OCI-LY7 (cell line): ENCODE results near the gene BCL2L15. TPM values are rescaled to one million over a fixed set of nuclear protein-coding genes. Genes with fewer than 3 reads are reported as not detected.

ENCODE experiments used
- BruUV-seq: library from RNA; stranded (reverse); fragments of 400-500 nt; replicated peaks from 2 replicates; lab custom pipeline; 2021; lab: Mats Ljungman, UMichigan
- CTCF ChIA-PET: fragments of 300-600 bp; sonication (Branson Sonifier 250); formaldehyde crosslinking; loops from one replicate; lab custom pipeline; 2022; ENCODE audit warnings: antibody characterized with exemption; ENCODE audit not compliant: unreplicated experiment; lab: Charles Lee
- POLR2A ChIA-PET: fragments of 300-600 bp; sonication (Branson Sonifier 250); formaldehyde crosslinking; loops from one replicate; lab custom pipeline; 2022; ENCODE audit warnings: antibody characterized with exemption; lab: Charles Lee
- DNase-seq: peaks from one replicate; pipeline ENCODE4 v3.0.0-alpha.2; 2015; ENCODE audit warnings: low spot score
- H2AFZ ChIP-seq: fragments of 200-600 bp; sonication (generic), shearing (Covaris generic); 2 replicates; pipeline ENCODE4 v1.6.1; 2014; ENCODE audit warnings: mild to moderate bottlenecking, antibody characterized with exemption, low read length, moderate library complexity
- H3K27ac ChIP-seq: fragments of 200-600 bp; sonication (generic); 2 replicates; pipeline ENCODE4 v1.5.1; 2014; ENCODE audit warnings: mixed run types, low read depth, mild to moderate bottlenecking, moderate library complexity, low read length, inconsistent platforms; ENCODE audit not compliant: poor library complexity, severe bottlenecking
- H3K36me3 ChIP-seq: fragments of 200-600 bp; sonication (generic); 2 replicates; pipeline ENCODE4 v1.6.1; 2014; ENCODE audit warnings: mild to moderate bottlenecking, antibody characterized with exemption, low read length, moderate library complexity, mixed read lengths; ENCODE audit not compliant: insufficient read depth
- H3K4me1 ChIP-seq: fragments of 200-600 bp; sonication (generic); 2 replicates; pipeline ENCODE4 v1.5.1; 2014; ENCODE audit warnings: mild to moderate bottlenecking, low read length; ENCODE audit not compliant: insufficient read depth, poor library complexity, severe bottlenecking
- H3K4me2 ChIP-seq: fragments of 200-600 bp; sonication (generic); 2 replicates; pipeline ENCODE4 v1.6.1; 2014; ENCODE audit warnings: mild to moderate bottlenecking, low read length
- H3K4me3 ChIP-seq: fragments of 200-600 bp; sonication (generic); 2 replicates; pipeline ENCODE4 v1.5.1; 2014; ENCODE audit warnings: mild to moderate bottlenecking, low read depth, low read length; ENCODE audit not compliant: poor library complexity, severe bottlenecking
- H3K79me2 ChIP-seq: fragments of 200-600 bp; sonication (generic); 2 replicates; pipeline ENCODE4 v1.6.1; 2016; ENCODE audit warnings: low read depth, mild to moderate bottlenecking, low read length, moderate library complexity, mixed read lengths; ENCODE audit not compliant: insufficient read depth
- H3K9me2 ChIP-seq: fragments of 200-600 bp; sonication (generic); 2 replicates; pipeline ENCODE4 v1.6.1; 2016; ENCODE audit warnings: mild to moderate bottlenecking, low read length, mixed read lengths; ENCODE audit not compliant: insufficient read depth
- H3K9me3 ChIP-seq: fragments of 200-600 bp; sonication (generic); 2 replicates; pipeline ENCODE4 v1.6.1; 2014; ENCODE audit warnings: mild to moderate bottlenecking, mixed run types, low read length, mixed read lengths
- H4K20me1 ChIP-seq: fragments of 200-600 bp; sonication (generic); 2 replicates; pipeline ENCODE4 v1.6.1; 2014; ENCODE audit warnings: mild to moderate bottlenecking, antibody characterized with exemption, low read length, moderate library complexity, mixed read lengths; ENCODE audit not compliant: insufficient read depth
- CTCF ChIP-seq: fragments of 200-600 bp; sonication (generic); conservative IDR thresholded peaks from 2 replicates; pipeline ENCODE4 v1.5.1; 2014; ENCODE audit warnings: mild to moderate bottlenecking, antibody characterized with exemption, low read length, moderate library complexity, mixed read lengths
- EZH2phosphoT487 ChIP-seq: fragments of 200-600 bp; sonication (generic); IDR thresholded peaks from 2 replicates; pipeline ENCODE4 v1.6.1; 2018; ENCODE audit warnings: low read depth, borderline replicate concordance, mild to moderate bottlenecking, mixed run types, antibody characterized with exemption, low read length, moderate library complexity, mixed read lengths
- intact Hi-C: fragments of 100-400 bp; cut with micrococcal nuclease; formaldehyde crosslinking; loops from one replicate; pipeline ENCODE4 v1.10.0; 2022; ENCODE audit not compliant: unreplicated experiment
- total RNA-seq, 2 experiments: library from RNA; depleted of rRNA in 1 of 2; stranded (reverse); fragments of >200 nt in 1 of 2; shearing (Covaris generic) in 1 of 2; gene quantifications; 2 replicates each; pipeline ENCODE4 v1.2.3, GENCODE V29; 2014 to 2022

Gene BCL2L15
- total RNA-seq, 2 experiments from 2014 or later: 0.82 to 1.1 TPM

GRCh38 chr1:113895098-113895497, 7.7 kb upstream of the BCL2L15 start:
- H3K27ac ChIP-seq: no peak overlapping the region
- peaks cover 69% of the 10 kb centered on the region for H3K36me3 ChIP-seq
- H3K79me2 ChIP-seq: no peaks in the 10 kb centered on the region
- intact Hi-C loops: no loop called here
- BruUV-seq: TSS peak; percentile 29
- no peaks in the 10 kb centered on the region for H3K4me1 ChIP-seq
- H3K4me3 ChIP-seq: no peak overlapping the region
- H3K9me2 ChIP-seq: no peaks in the 10 kb centered on the region
- TF ChIP-seq CTCF (no peak), EZH2phosphoT487 (no peak)
- no peaks in the 10 kb centered on the region for H4K20me1 ChIP-seq
- POLR2A ChIA-PET: interaction anchor here (1.1 to 1.2 kb wide), 2 partner anchors 8 to 9 kb away, joined by 3 to 4 read pairs; no protein-coding TSS in a partner anchor
- DNase-seq: no peak
- no peaks in the 10 kb centered on the region for H3K9me3 ChIP-seq
- CTCF ChIA-PET: no interaction called here
- no peak overlapping the region for H2AFZ ChIP-seq
- H3K4me2 ChIP-seq: no peak overlapping the region

- H3K9me3 ChIP-seq: no peaks in the 10 kb centered on the region
- no peaks in the 10 kb centered on the region for H3K79me2 ChIP-seq
- H3K4me3 ChIP-seq: no peak overlapping the region
- intact Hi-C loops: no loop called here
- no peak overlapping the region for H2AFZ ChIP-seq
- ChIA-PET POLR2A (interaction anchor here (0.7 to 2.0 kb wide), 4 partner anchors 10 to 24 kb away, joined by 3 to 7 read pairs (median 5); no protein-coding TSS in a partner anchor), CTCF (no interaction called here)
- no peaks in the 10 kb centered on the region for H3K4me1 ChIP-seq
- no TSS peak for BruUV-seq
- no peaks in the 10 kb centered on the region for H3K9me2 ChIP-seq
- H3K27ac ChIP-seq: no peak overlapping the region
- peaks cover 51% of the 10 kb centered on the region for H3K36me3 ChIP-seq
- H4K20me1 ChIP-seq: no peaks in the 10 kb centered on the region
- no peak overlapping the region for H3K4me2 ChIP-seq
- TF ChIP-seq CTCF: no peak
- TF ChIP-seq EZH2phosphoT487: no peak
- DNase-seq: no peak
These were observed 5.9 kb upstream of the BCL2L15 start for GRCh38 chr1:113893267-113893666.

DNA sequence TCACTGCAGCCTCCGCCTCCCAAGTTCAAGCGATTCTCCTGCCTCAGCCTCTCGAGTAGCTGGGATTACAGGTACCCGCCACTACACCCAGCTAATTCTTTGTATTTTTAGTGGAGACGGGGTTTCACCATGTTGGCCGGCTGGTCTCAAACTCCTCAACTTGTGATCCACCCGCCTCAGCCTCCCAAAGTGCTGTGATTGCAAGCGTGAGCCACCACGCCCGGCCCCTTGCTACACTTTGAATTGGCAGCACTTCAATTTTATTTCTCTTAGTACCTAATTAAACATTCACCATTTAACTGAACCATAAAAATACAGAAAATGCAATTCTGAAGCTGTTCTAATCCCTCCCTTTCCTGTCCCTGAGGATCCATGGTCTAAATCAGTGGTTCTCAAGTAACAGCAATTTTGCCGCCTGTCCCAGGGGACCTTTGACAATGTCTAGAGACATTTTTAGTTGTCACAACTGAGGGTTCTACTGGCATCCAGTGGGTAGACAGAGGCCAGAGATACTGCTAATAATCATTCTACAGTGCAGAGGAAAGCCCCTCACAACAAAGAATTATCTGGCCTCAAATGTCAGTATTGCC, 4.3 kb upstream of the BCL2L15 start:
- H3K4me1 ChIP-seq: no peaks in the 10 kb centered on the region
- intact Hi-C loops: no loop called here
- H3K36me3 ChIP-seq: peaks cover 36% of the 10 kb centered on the region
- POLR2A ChIA-PET: interaction anchor here (0.6 to 1.2 kb wide), 8 partner anchors 12 to 817 kb away, joined by 3 to 6 read pairs (median 4); no protein-coding TSS in a partner anchor
- H3K27ac ChIP-seq: no peak overlapping the region
- no peak overlapping the region for H3K4me2 ChIP-seq
- H4K20me1 ChIP-seq: no peaks in the 10 kb centered on the region
- no peak overlapping the region for H3K4me3 ChIP-seq
- BruUV-seq: no TSS peak
- CTCF ChIA-PET: no interaction called here
- TF ChIP-seq CTCF (no peak), EZH2phosphoT487 (no peak)
- H3K9me2 ChIP-seq: no peaks in the 10 kb centered on the region
- no peaks in the 10 kb centered on the region for H3K9me3 ChIP-seq
- no peak overlapping the region for H2AFZ ChIP-seq
- DNase-seq: no peak
- H3K79me2 ChIP-seq: no peaks in the 10 kb centered on the region
